Neural crest cell (in vitro differentiated cells): ENCODE measurements around the gene SLC9A9. TPM values are rescaled to one million over a fixed set of nuclear protein-coding genes. Genes with fewer than 3 reads are reported as not detected.

Experiments used
- DNase-seq: peaks from one replicate; pipeline ENCODE4 v3.0.0; 2021; ENCODE audit warnings: low read depth, mixed read lengths, low spot score
- H3K27ac Mint-ChIP-seq: one replicate; pipeline ENCODE4 v1.8.0; 2021; ENCODE audit warnings: mild to moderate bottlenecking, mixed read lengths; ENCODE audit not compliant: unreplicated experiment
- H3K27me3 Mint-ChIP-seq: 2 replicates; pipeline ENCODE4 v1.8.0; 2021; ENCODE audit warnings: low read depth, mild to moderate bottlenecking, mixed read lengths
- H3K36me3 Mint-ChIP-seq: 2 replicates; pipeline ENCODE4 v1.8.0; 2021; ENCODE audit warnings: low read depth, mild to moderate bottlenecking, mixed read lengths
- H3K4me1 Mint-ChIP-seq: 2 replicates; pipeline ENCODE4 v1.8.0; 2021; ENCODE audit warnings: mixed read lengths
- H3K4me3 Mint-ChIP-seq: one replicate; pipeline ENCODE4 v1.8.0; 2021; ENCODE audit warnings: mild to moderate bottlenecking, mixed read lengths
- H3K9me3 Mint-ChIP-seq: 2 replicates; pipeline ENCODE4 v1.8.0; 2021; ENCODE audit warnings: mixed read lengths
- total RNA-seq: library from RNA; stranded (reverse); gene quantifications from 2 replicates; pipeline ENCODE4 v1.2.1, GENCODE V29; 2021
- TF ChIP-seq, protein P1 (sequence below): fragments of 200-600 bp; sonication (generic); conservative IDR thresholded peaks from 2 replicates; pipeline ENCODE4 v1.5.0; 2021; ENCODE audit warnings: antibody characterized with exemption, mild to moderate bottlenecking

The SLC9A9 gene
- total RNA-seq, 1 donor from 2014 or later = 0.56 TPM

DNA sequence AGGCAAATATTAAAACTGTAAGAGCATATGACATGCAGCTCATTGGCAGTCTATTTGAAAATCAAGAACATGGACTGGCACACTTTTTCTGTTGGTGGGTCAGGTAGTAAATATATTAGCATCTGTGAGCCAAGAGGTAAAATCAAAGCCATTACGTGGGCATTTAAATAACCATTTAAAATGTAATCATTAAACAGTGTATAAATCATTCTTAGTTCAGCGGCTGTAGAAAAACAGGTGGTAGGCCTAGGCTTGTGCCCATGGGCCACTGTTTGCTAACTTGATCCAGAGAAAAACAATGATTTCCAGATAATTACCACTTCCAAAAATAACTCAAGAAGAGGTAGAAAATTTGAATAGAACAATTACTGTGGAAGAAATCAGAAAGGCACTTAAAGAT lies 623.6 kb downstream of the SLC9A9 start:
- H3K27ac Mint-ChIP-seq = no peak overlapping the region
- H3K36me3 Mint-ChIP-seq = no peaks in the 10 kb centered on the region
- TF ChIP-seq, protein P1, sequence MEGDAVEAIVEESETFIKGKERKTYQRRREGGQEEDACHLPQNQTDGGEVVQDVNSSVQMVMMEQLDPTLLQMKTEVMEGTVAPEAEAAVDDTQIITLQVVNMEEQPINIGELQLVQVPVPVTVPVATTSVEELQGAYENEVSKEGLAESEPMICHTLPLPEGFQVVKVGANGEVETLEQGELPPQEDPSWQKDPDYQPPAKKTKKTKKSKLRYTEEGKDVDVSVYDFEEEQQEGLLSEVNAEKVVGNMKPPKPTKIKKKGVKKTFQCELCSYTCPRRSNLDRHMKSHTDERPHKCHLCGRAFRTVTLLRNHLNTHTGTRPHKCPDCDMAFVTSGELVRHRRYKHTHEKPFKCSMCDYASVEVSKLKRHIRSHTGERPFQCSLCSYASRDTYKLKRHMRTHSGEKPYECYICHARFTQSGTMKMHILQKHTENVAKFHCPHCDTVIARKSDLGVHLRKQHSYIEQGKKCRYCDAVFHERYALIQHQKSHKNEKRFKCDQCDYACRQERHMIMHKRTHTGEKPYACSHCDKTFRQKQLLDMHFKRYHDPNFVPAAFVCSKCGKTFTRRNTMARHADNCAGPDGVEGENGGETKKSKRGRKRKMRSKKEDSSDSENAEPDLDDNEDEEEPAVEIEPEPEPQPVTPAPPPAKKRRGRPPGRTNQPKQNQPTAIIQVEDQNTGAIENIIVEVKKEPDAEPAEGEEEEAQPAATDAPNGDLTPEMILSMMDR = no peak

DNA sequence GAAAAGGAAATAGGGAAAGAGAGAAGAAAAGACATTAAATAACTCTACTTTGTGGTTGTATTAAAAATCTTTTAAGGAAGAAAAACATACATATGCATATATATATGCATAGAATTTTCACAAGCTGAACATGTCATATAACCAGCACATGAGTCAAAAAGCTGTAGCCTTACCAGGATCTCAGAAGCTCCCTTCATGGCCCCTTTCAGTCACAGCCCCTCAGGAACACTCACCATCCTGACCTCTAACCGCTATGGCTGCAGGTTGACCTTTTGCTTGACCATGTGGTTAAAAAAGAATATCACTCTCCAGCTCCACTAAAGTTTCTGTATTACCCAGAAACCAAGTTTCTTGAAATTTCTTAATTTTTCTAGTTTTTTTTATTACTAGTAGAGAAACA lies 625.3 kb downstream of the SLC9A9 start:
- Mint-ChIP-seq H3K27ac (no peak overlapping the region), H3K27me3 (no peaks in the 10 kb centered on the region), H3K4me3 (no peak overlapping the region), H3K36me3 (no peaks in the 10 kb centered on the region), H3K9me3 (no peaks in the 10 kb centered on the region), H3K4me1 (peaks cover 4% of the 10 kb centered on the region)
- TF ChIP-seq, protein P1 = no peak
- no peak for DNase-seq

More for the DNA sequence above, 623.6 kb downstream of the SLC9A9 start:
- H3K4me3 Mint-ChIP-seq = no peak overlapping the region
- no peaks in the 10 kb centered on the region for H3K4me1 Mint-ChIP-seq
- DNase-seq = no peak
- H3K27me3 Mint-ChIP-seq = no peaks in the 10 kb centered on the region
- no peaks in the 10 kb centered on the region for H3K9me3 Mint-ChIP-seq

DNA sequence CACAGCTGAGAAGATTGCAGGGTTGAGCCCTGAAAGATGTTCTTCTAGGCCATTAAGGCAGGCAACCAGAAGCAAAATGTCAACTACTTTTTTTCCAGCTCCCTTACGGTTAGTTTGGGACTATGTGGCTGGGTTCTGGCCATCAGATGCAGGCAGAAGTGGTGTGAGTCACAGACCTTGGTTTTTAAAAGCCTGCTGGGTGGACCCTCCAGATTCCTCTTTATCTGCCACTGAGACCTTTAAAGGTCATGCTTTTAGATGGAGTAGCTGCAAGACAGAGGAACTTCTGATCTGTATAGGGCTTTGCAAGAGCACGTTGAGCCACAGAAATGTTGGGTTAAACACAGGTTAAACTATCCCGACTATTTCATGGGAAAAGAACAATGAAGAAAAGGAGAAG lies 625.8 kb downstream of the SLC9A9 start:
- Mint-ChIP-seq H3K9me3 (no peaks in the 10 kb centered on the region), H3K36me3 (no peaks in the 10 kb centered on the region), H3K27ac (no peak overlapping the region), H3K4me1 (peaks cover 4% of the 10 kb centered on the region), H3K4me3 (no peak overlapping the region), H3K27me3 (no peaks in the 10 kb centered on the region)
- TF ChIP-seq, protein P1 = no peak
- no peak for DNase-seq

DNA sequence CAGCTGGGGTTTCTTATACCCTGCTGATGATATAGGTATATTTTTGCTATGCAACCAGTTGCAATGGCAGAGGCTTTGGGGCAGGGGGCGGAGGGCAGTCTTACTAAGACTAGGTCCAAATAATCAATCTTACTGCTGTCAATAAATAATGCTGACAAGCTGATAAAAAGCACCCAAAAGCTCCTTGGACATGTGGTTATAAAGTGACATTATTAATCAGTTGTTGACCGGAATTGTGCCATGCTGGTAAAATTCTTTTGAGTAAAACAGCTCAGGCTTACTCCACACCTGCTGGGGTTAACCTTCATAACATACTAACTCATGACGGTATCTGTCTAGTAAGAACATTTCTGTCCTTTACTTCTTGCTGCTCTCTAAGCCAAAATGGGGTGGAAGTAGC lies 626.8 kb downstream of the SLC9A9 start:
- H3K9me3 Mint-ChIP-seq = no peaks in the 10 kb centered on the region
- H3K4me1 Mint-ChIP-seq = peaks cover 10% of the 10 kb centered on the region
- H3K27me3 Mint-ChIP-seq = no peaks in the 10 kb centered on the region
- no peak overlapping the region for H3K27ac Mint-ChIP-seq
- no peaks in the 10 kb centered on the region for H3K36me3 Mint-ChIP-seq
- no peak for DNase-seq
- TF ChIP-seq, protein P1 = no peak
- no peak overlapping the region for H3K4me3 Mint-ChIP-seq

DNA sequence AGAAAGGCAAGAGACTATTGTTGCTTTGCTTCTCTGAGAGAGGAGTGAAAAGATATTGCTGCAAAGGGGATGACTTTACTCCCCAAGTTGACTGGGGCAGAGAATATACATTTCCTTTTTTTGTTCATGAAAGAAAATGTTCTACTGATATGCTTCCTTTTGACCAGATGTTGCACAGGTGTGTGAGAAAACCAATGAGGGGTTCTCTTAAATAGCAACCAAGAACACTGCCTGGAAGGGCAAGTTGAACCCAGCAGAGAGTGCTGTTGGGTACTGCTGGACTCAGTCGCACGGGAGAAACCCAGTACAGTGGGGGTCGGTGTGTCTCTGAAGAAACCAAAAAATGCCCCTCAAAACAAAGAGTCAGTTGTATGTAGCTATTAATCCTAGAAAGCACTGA lies 627.5 kb downstream of the SLC9A9 start:
- Mint-ChIP-seq H3K36me3 (no peaks in the 10 kb centered on the region), H3K4me1 (peaks cover 12% of the 10 kb centered on the region), H3K27ac (no peak overlapping the region), H3K4me3 (no peak overlapping the region), H3K27me3 (no peaks in the 10 kb centered on the region), H3K9me3 (no peaks in the 10 kb centered on the region)
- DNase-seq = no peak
- TF ChIP-seq, protein P1 = no peak
